GM19328 (cell line): ENCODE measurements around the gene TNFAIP3.
"Not testable (repeated sequence)": the region's sequence is repeated elsewhere in the genome, so short reads cannot be mapped to it uniquely, and the experiment has no call there.

Experiments used
- ATAC-seq: cut with Tn5 transposase; IDR thresholded peaks from one replicate; pipeline ENCODE4 v1.9.1; 2021; ENCODE audit warnings: mild to moderate bottlenecking, moderate library complexity; ENCODE audit not compliant: unreplicated experiment

TNFAIP3 gene

GRCh38 chr6:137844327-137844726, 22.7 kb upstream of the TNFAIP3 start:
- not testable (repeated sequence) for ATAC-seq

GRCh38 chr6:137844773-137845172, 22.3 kb upstream of the TNFAIP3 start:
- not testable (repeated sequence) for ATAC-seq

- no peak for ATAC-seq
These were observed 21.6 kb upstream of the TNFAIP3 start for GRCh38 chr6:137845460-137845859.

GRCh38 chr6:137846274-137846673, 20.8 kb upstream of the TNFAIP3 start:
- ATAC-seq, result no peak

- ATAC-seq, result no peak
These were observed 20.2 kb upstream of the TNFAIP3 start for GRCh38 chr6:137846772-137847313.

- ATAC-seq, result no peak
These were observed 19.3 kb upstream of the TNFAIP3 start for GRCh38 chr6:137847748-137848147.

GRCh38 chr6:137848672-137849071, 18.4 kb upstream of the TNFAIP3 start:
- ATAC-seq, result no peak

GRCh38 chr6:137849181-137849980, 17.7 kb upstream of the TNFAIP3 start:
- ATAC-seq, result no peak

GRCh38 chr6:137849981-137850714, 16.9 kb upstream of the TNFAIP3 start:
- ATAC-seq, result no peak

GRCh38 chr6:137850816-137851602, 16.1 kb upstream of the TNFAIP3 start:
- ATAC-seq, result no peak

GRCh38 chr6:137851669-137852068, 15.4 kb upstream of the TNFAIP3 start:
- ATAC-seq, result no peak

GRCh38 chr6:137852346-137852745, 14.7 kb upstream of the TNFAIP3 start:
- no peak for ATAC-seq

- no peak for ATAC-seq
These were observed 14.2 kb upstream of the TNFAIP3 start for GRCh38 chr6:137852811-137853210.

GRCh38 chr6:137853569-137854213, 13.4 kb upstream of the TNFAIP3 start:
- no peak for ATAC-seq

- ATAC-seq, result no peak
These were observed 10.7 kb upstream of the TNFAIP3 start for GRCh38 chr6:137856138-137856898.

GRCh38 chr6:137859025-137859424, 8.0 kb upstream of the TNFAIP3 start:
- ATAC-seq, result no peak

- no peak for ATAC-seq
These were observed 6.6 kb upstream of the TNFAIP3 start for GRCh38 chr6:137860394-137861005.

GRCh38 chr6:137861550-137862337, 5.3 kb upstream of the TNFAIP3 start:
- ATAC-seq, result no peak
